HepG2 (cell line): ENCODE results near the gene DLL1. TPM values are rescaled to one million over a fixed set of nuclear protein-coding genes. Genes with fewer than 3 reads are reported as not detected.
A peak's percentile ranks its signal among the peaks of the same experiment; 100 is the strongest.

Experiments used
- AHDC1 ChIP-seq: sonication (generic); formaldehyde crosslinking; IDR thresholded peaks from 2 replicates; pipeline ENCODE4 v1.5.1; 2020; ENCODE audit warnings: mild to moderate bottlenecking, missing genetic modification reagents, borderline replicate concordance
- BRD4 ChIP-seq: sonication (generic); formaldehyde crosslinking; IDR thresholded peaks from 2 replicates; pipeline ENCODE4 v1.4.0; 2020; ENCODE audit warnings: missing genetic modification reagents
- BRF2 ChIP-seq: sonication (generic); formaldehyde crosslinking; IDR thresholded peaks from 2 replicates; pipeline ENCODE4 v1.8.1; 2022; ENCODE audit warnings: mild to moderate bottlenecking, missing genetic modification reagents
- DBP ChIP-seq: sonication (generic); formaldehyde crosslinking; IDR thresholded peaks from 2 replicates; pipeline ENCODE4 v1.4.0; 2020; ENCODE audit warnings: missing genetic modification reagents; ENCODE audit errors: not compliant biosample characterization
- MAFG ChIP-seq: sonication (generic); formaldehyde crosslinking; IDR thresholded peaks from 2 replicates; pipeline ENCODE4 v1.5.1; 2020; ENCODE audit warnings: mild to moderate bottlenecking, missing genetic modification reagents
- PRDM15 ChIP-seq: sonication (generic); formaldehyde crosslinking; IDR thresholded peaks from 2 replicates; pipeline ENCODE4 v1.4.0; 2020; ENCODE audit warnings: missing genetic modification reagents
- REST ChIP-seq, 2 experiments: IDR thresholded peaks; 2 replicates each; pipeline ENCODE4 v1.6.1; 2011 to 2012; ENCODE audit warnings: low read length in 2 of 2, borderline replicate concordance in 1 of 2, low read depth in 1 of 2, mild to moderate bottlenecking in 1 of 2, moderate library complexity in 1 of 2
- ZNF275 ChIP-seq: sonication (generic); formaldehyde crosslinking; IDR thresholded peaks from 2 replicates; pipeline ENCODE4 v1.8.0; 2022; ENCODE audit warnings: missing genetic modification reagents, mild to moderate bottlenecking, inconsistent platforms, borderline replicate concordance
- ZNF577 ChIP-seq: sonication (generic); formaldehyde crosslinking; IDR thresholded peaks from 2 replicates; pipeline ENCODE4 v1.4.0; 2020; ENCODE audit warnings: mild to moderate bottlenecking, low read depth, missing genetic modification reagents, borderline replicate concordance
- ZNF720 ChIP-seq: sonication (generic); formaldehyde crosslinking; IDR thresholded peaks from 2 replicates; pipeline ENCODE4 v1.4.0; 2020; ENCODE audit warnings: missing genetic modification reagents
- polyA plus RNA-seq, 8 experiments: library from polyadenylated mRNA; depleted of rRNA in 3 of 8; stranded (reverse) in 7 of 8; unstranded in 1 of 8; fragments of >200 nt; fragmentation: Illumina TruSeq in 4 of 8; extraction: Trizol in 4 of 8; gene quantifications; 2 replicates each; pipeline versions ENCODE4 v1.2.1 to v1.2.3, GENCODE V29; 2011 to 2016; ENCODE audit warnings: low read depth in 4 of 8, missing spikeins in 1 of 8, mixed read lengths in 1 of 8; ENCODE audit not compliant: insufficient read depth in 1 of 8
- total RNA-seq, 5 experiments: library from RNA; depleted of rRNA; stranded (reverse); fragments of >200 nt; fragmentation: Illumina TruSeq; extraction: Trizol; gene quantifications; 2 replicates each; pipeline ENCODE4 v1.2.3, GENCODE V29; 2016; ENCODE audit warnings: low read depth in 1 of 5

Gene DLL1
- total and polyA plus RNA-seq, 2 of the 13 experiments (the other 11 are each of a cell fraction or from before 2014, with no cell fraction given): not detected

- TF ChIP-seq AHDC1 (CRISPR knock-in tag) (no peak), DBP (CRISPR knock-in tag) (peak; percentile 51), BRD4 (CRISPR knock-in tag) (peak; percentile 93), REST (IDR thresholded peaks at IDR 0.05; ENCODE audit: borderline replicate concordance in 1 of 2, low read depth in 1 of 2, low read length in 2 of 2) (no peak), ZNF275 (CRISPR knock-in tag) (peak; percentile 98), BRF2 (CRISPR knock-in tag) (peak; percentile 67; the same call in 1 of the 2 replicates), ZNF577 (CRISPR knock-in tag) (peak; percentile 91; the same call in 1 of the 2 replicates), MAFG (CRISPR knock-in tag) (no peak), PRDM15 (no peak; the same call in none of the 2 replicates), ZNF720 (CRISPR knock-in tag) (no peak)
Measured at GRCh38 chr6:170306324-170307079, 15.6 kb upstream of the DLL1 start, which contains the start of gene FAM120B (continued).
